Trophoblast cell (in vitro differentiated cells and primary cell): ENCODE data around the gene UST.

Experiments used
- DNase-seq, 2 donors: peaks; one replicate each; pipeline ENCODE4 v3.0.0-alpha.2; 2016
- H2AFZ ChIP-seq: 2 replicates; pipeline ENCODE4 v1.6.1; 2013; ENCODE audit warnings: low read length, moderate library complexity, mild to moderate bottlenecking; ENCODE audit not compliant: insufficient read depth, poor library complexity
- H2AK5ac ChIP-seq: 2 replicates; pipeline ENCODE4 v1.6.1; 2013; ENCODE audit warnings: mild to moderate bottlenecking, low read length
- H2BK120ac ChIP-seq: 2 replicates; pipeline ENCODE4 v1.6.1; 2013; ENCODE audit warnings: low read length, mild to moderate bottlenecking, moderate library complexity; ENCODE audit not compliant: insufficient read depth, poor library complexity
- H2BK12ac ChIP-seq: 2 replicates; pipeline ENCODE4 v1.6.1; 2013; ENCODE audit warnings: mild to moderate bottlenecking, low read length, moderate library complexity
- H2BK5ac ChIP-seq: 2 replicates; pipeline ENCODE4 v1.6.1; 2013; ENCODE audit warnings: low read length, low read depth, moderate library complexity, mild to moderate bottlenecking; ENCODE audit not compliant: poor library complexity
- H3K14ac ChIP-seq: 2 replicates; pipeline ENCODE4 v1.6.1; 2013; ENCODE audit warnings: mild to moderate bottlenecking, low read length
- H3K18ac ChIP-seq: 2 replicates; pipeline ENCODE4 v1.6.1; 2013; ENCODE audit warnings: mild to moderate bottlenecking, low read length
- H3K23ac ChIP-seq: 2 replicates; pipeline ENCODE4 v1.6.1; 2013; ENCODE audit warnings: low read length
- H3K27ac ChIP-seq: 2 replicates; pipeline ENCODE4 v1.5.1; 2013; ENCODE audit warnings: low read depth, mild to moderate bottlenecking, inconsistent platforms, low read length, moderate library complexity
- H3K27me3 ChIP-seq: 2 replicates; pipeline ENCODE4 v1.6.1; 2013; ENCODE audit warnings: inconsistent platforms, mild to moderate bottlenecking, low read length, moderate library complexity; ENCODE audit not compliant: insufficient read depth
- H3K36me3 ChIP-seq, 2 experiments: 1 replicate in 1 of 2; 2 replicates in 1 of 2; pipeline ENCODE4 v1.6.1; 2013; ENCODE audit warnings: low read length in 2 of 2, mild to moderate bottlenecking in 2 of 2, moderate library complexity in 1 of 2; ENCODE audit not compliant: insufficient read depth in 2 of 2, control insufficient read depth in 1 of 2
- H3K4ac ChIP-seq: 2 replicates; pipeline ENCODE4 v1.6.1; 2013; ENCODE audit warnings: low read depth, mild to moderate bottlenecking, low read length, moderate library complexity
- H3K4me1 ChIP-seq, 2 experiments: 1 replicate in 1 of 2; 2 replicates in 1 of 2; pipeline ENCODE4 v1.6.1; 2013; ENCODE audit warnings: low read length in 2 of 2, mild to moderate bottlenecking in 2 of 2, moderate library complexity in 1 of 2; ENCODE audit not compliant: insufficient read depth in 2 of 2, control insufficient read depth in 1 of 2
- H3K4me2 ChIP-seq: 2 replicates; pipeline ENCODE4 v1.6.1; 2013; ENCODE audit warnings: inconsistent platforms, mild to moderate bottlenecking, low read length, moderate library complexity
- H3K4me3 ChIP-seq: 2 replicates; pipeline ENCODE4 v1.5.1; 2013; ENCODE audit warnings: mild to moderate bottlenecking, low read depth, low read length, inconsistent platforms
- H3K79me1 ChIP-seq: one replicate; pipeline ENCODE4 v1.6.1; 2013; ENCODE audit warnings: low read length
- H3K79me2 ChIP-seq: 2 replicates; pipeline ENCODE4 v1.6.1; 2013; ENCODE audit warnings: low read length, mild to moderate bottlenecking; ENCODE audit not compliant: control insufficient read depth, insufficient read depth, poor library complexity
- H3K9ac ChIP-seq: 2 replicates; pipeline ENCODE4 v1.6.1; 2013; ENCODE audit warnings: mild to moderate bottlenecking, low read length
- H3K9me3 ChIP-seq: 2 replicates; pipeline ENCODE4 v1.6.1; 2013; ENCODE audit warnings: low read depth, mild to moderate bottlenecking, control low read depth, inconsistent platforms, low read length; ENCODE audit not compliant: insufficient read depth
- H4K12ac ChIP-seq: 2 replicates; pipeline ENCODE4 v1.6.1; 2013; ENCODE audit warnings: low read depth, mild to moderate bottlenecking, low read length, moderate library complexity
- H4K8ac ChIP-seq: 2 replicates; pipeline ENCODE4 v1.6.1; 2013; ENCODE audit warnings: low read depth, mild to moderate bottlenecking, low read length, moderate library complexity
- H4K91ac ChIP-seq: one replicate; pipeline ENCODE4 v1.6.1; 2013; ENCODE audit warnings: low read depth, mild to moderate bottlenecking, low read length, moderate library complexity
- WGBS: extraction: QIAGEN DNeasy Blood & Tissue Kit; methylation state at CpG from one replicate; pipeline ENCODE4 v1.1.7; 2013; ENCODE audit warnings: missing lambda C conversion rate; ENCODE audit not compliant: insufficient read length, insufficient coverage; ENCODE audit errors: extremely low coverage; 5-methylcytosine and 5-hydroxymethylcytosine counted together

The UST gene

GRCh38 chr6:148818939-148819575, 72.2 kb downstream of the UST start:
- Histone ChIP-seq H3K18ac (no peak overlapping the region), H3K9me3 (no peaks in the 10 kb centered on the region), H3K79me1 (no peaks in the 10 kb centered on the region), H4K91ac (no peak overlapping the region), H3K79me2 (no peaks in the 10 kb centered on the region), H2BK12ac (no peak overlapping the region), H3K4me3 (no peak overlapping the region), H3K4me2 (no peak overlapping the region), H2AFZ (no peak overlapping the region), H2BK5ac (no peak overlapping the region), H2BK120ac (no peak overlapping the region), H3K23ac (no peak overlapping the region), H3K4me1 (no peaks in the 10 kb centered on the region), H3K9ac (no peak overlapping the region), H3K4ac (no peak overlapping the region), H3K14ac (no peak overlapping the region), H2AK5ac (no peak overlapping the region), H3K27me3 (no peaks in the 10 kb centered on the region), H3K36me3 (no peaks in the 10 kb centered on the region), H4K12ac (no peak overlapping the region), H4K8ac (no peak overlapping the region), H3K27ac (no peak overlapping the region)
- DNase-seq: no peak
- WGBS: no CpG with 5 or more reads among the region's 7 CpGs

GRCh38 chr6:148819852-148820251, 73.0 kb downstream of the UST start:
- Histone ChIP-seq H3K27ac (no peak overlapping the region), H2BK12ac (no peak overlapping the region), H3K9ac (no peak overlapping the region), H4K12ac (no peak overlapping the region), H2AFZ (no peak overlapping the region), H3K4me3 (no peak overlapping the region), H3K27me3 (no peaks in the 10 kb centered on the region), H3K4ac (no peak overlapping the region), H3K79me1 (no peaks in the 10 kb centered on the region), H3K79me2 (no peaks in the 10 kb centered on the region), H4K91ac (no peak overlapping the region), H2AK5ac (no peak overlapping the region), H3K36me3 (no peaks in the 10 kb centered on the region), H3K9me3 (no peaks in the 10 kb centered on the region), H4K8ac (no peak overlapping the region), H3K18ac (no peak overlapping the region), H3K4me2 (no peak overlapping the region), H3K14ac (no peak overlapping the region), H3K4me1 (no peaks in the 10 kb centered on the region), H2BK120ac (no peak overlapping the region), H3K23ac (no peak overlapping the region), H2BK5ac (no peak overlapping the region)
- WGBS: no CpG with 5 or more reads among the region's 6 CpGs
- DNase-seq: no peak

- Histone ChIP-seq H3K14ac (no peak overlapping the region), H3K23ac (no peak overlapping the region), H4K12ac (no peak overlapping the region), H2BK120ac (no peak overlapping the region), H2AFZ (no peak overlapping the region), H2AK5ac (no peak overlapping the region), H3K4me2 (no peak overlapping the region), H3K4me1 (no peaks in the 10 kb centered on the region), H3K27me3 (no peaks in the 10 kb centered on the region), H3K79me2 (no peaks in the 10 kb centered on the region), H2BK5ac (no peak overlapping the region), H4K8ac (no peak overlapping the region), H3K4ac (no peak overlapping the region), H4K91ac (no peak overlapping the region), H3K79me1 (no peaks in the 10 kb centered on the region), H3K36me3 (no peaks in the 10 kb centered on the region), H3K27ac (no peak overlapping the region), H3K4me3 (no peak overlapping the region), H2BK12ac (no peak overlapping the region), H3K9me3 (no peaks in the 10 kb centered on the region), H3K18ac (no peak overlapping the region), H3K9ac (no peak overlapping the region)
- no peak for DNase-seq
Measured at GRCh38 chr6:148822819-148823218, 76.0 kb downstream of the UST start.

- no peak overlapping the region for H2BK12ac ChIP-seq
- no peaks in the 10 kb centered on the region for H3K4me1 ChIP-seq
- H3K23ac ChIP-seq: no peak overlapping the region
- H3K36me3 ChIP-seq: no peaks in the 10 kb centered on the region
- H3K79me1 ChIP-seq: no peaks in the 10 kb centered on the region
- H2AK5ac ChIP-seq: no peak overlapping the region
- H3K9ac ChIP-seq: no peak overlapping the region
- no peak for DNase-seq
- no peak overlapping the region for H4K12ac ChIP-seq
- H4K8ac ChIP-seq: no peak overlapping the region
- no peak overlapping the region for H3K18ac ChIP-seq
- H3K4me3 ChIP-seq: no peak overlapping the region
- H3K4ac ChIP-seq: no peak overlapping the region
- no peaks in the 10 kb centered on the region for H3K79me2 ChIP-seq
- no CpG with 5 or more reads among the region's 1 CpG for WGBS
- no peak overlapping the region for H3K14ac ChIP-seq
- no peak overlapping the region for H2AFZ ChIP-seq
- H2BK120ac ChIP-seq: no peak overlapping the region
- no peak overlapping the region for H3K27ac ChIP-seq
- no peaks in the 10 kb centered on the region for H3K9me3 ChIP-seq
- H3K4me2 ChIP-seq: no peak overlapping the region
- no peak overlapping the region for H4K91ac ChIP-seq
- no peak overlapping the region for H2BK5ac ChIP-seq
- no peaks in the 10 kb centered on the region for H3K27me3 ChIP-seq
Measured at GRCh38 chr6:148824291-148824690, 77.5 kb downstream of the UST start.
